ENCODE measurements around the gene TMEM266.

The TMEM266 gene

GRCh38 chr15:76191539-76192244 lies 131.9 kb downstream of the TMEM266 start:
- Mint-ChIP-seq H3K4me1 (peaks cover 16% of the 10 kb centered on the region), H3K4me3 (peak overlapping the region; percentile 32), H3K27ac (no peak overlapping the region), H3K9me3 (no peaks in the 10 kb centered on the region), H3K36me3 (no peaks in the 10 kb centered on the region)
- ATAC-seq (no peak), DNase-seq (ENCODE audit: low spot score in 2 of 2) (no peak)

GRCh38 chr15:76192715-76193114 lies 132.9 kb downstream of the TMEM266 start:
- Mint-ChIP-seq H3K4me1 (peaks cover 16% of the 10 kb centered on the region), H3K27ac (no peak overlapping the region), H3K9me3 (no peaks in the 10 kb centered on the region), H3K4me3 (no peak overlapping the region), H3K36me3 (no peaks in the 10 kb centered on the region)
- DNase-seq (ENCODE audit: low spot score in 2 of 2), result no peak
- ATAC-seq, result no peak

GRCh38 chr15:76193934-76194333 lies 134.1 kb downstream of the TMEM266 start:
- H3K27ac Mint-ChIP-seq, result peak overlapping the region; percentile 63
- DNase-seq (ENCODE audit: low spot score in 2 of 2) (no peak), ATAC-seq (no peak)
- no peaks in the 10 kb centered on the region for H3K9me3 Mint-ChIP-seq
- H3K36me3 Mint-ChIP-seq, result no peaks in the 10 kb centered on the region
- H3K4me1 Mint-ChIP-seq, result peaks cover 28% of the 10 kb centered on the region
- H3K4me3 Mint-ChIP-seq, result no peak overlapping the region

- H3K4me1 Mint-ChIP-seq, result peaks cover 25% of the 10 kb centered on the region
- peak overlapping the region; percentile 26 for H3K27ac Mint-ChIP-seq
- H3K4me3 Mint-ChIP-seq, result no peak overlapping the region
- DNase-seq (ENCODE audit: low spot score in 2 of 2), result no peak
- no peaks in the 10 kb centered on the region for H3K36me3 Mint-ChIP-seq
- no peaks in the 10 kb centered on the region for H3K9me3 Mint-ChIP-seq
- no peak for ATAC-seq
Measured at GRCh38 chr15:76195506-76196268, 135.9 kb downstream of the TMEM266 start.

GRCh38 chr15:76196269-76197231 lies 136.8 kb downstream of the TMEM266 start:
- Mint-ChIP-seq H3K9me3 (no peaks in the 10 kb centered on the region), H3K36me3 (no peaks in the 10 kb centered on the region), H3K4me1 (peaks cover 18% of the 10 kb centered on the region), H3K27ac (no peak overlapping the region), H3K4me3 (no peak overlapping the region)
- no peak for ATAC-seq
- DNase-seq (ENCODE audit: low spot score in 2 of 2), result no peak

- H3K9me3 Mint-ChIP-seq, result no peaks in the 10 kb centered on the region
- DNase-seq (ENCODE audit: low spot score in 2 of 2) (no peak), ATAC-seq (peak; percentile 43)
- H3K36me3 Mint-ChIP-seq, result no peaks in the 10 kb centered on the region
- peak overlapping the region; percentile 52 for H3K27ac Mint-ChIP-seq
- H3K4me3 Mint-ChIP-seq, result no peak overlapping the region
- peaks cover 18% of the 10 kb centered on the region for H3K4me1 Mint-ChIP-seq
Measured at GRCh38 chr15:76197703-76198455, 138.1 kb downstream of the TMEM266 start.

- ATAC-seq, result no peak
- Mint-ChIP-seq H3K4me1 (peaks cover 18% of the 10 kb centered on the region), H3K36me3 (no peaks in the 10 kb centered on the region), H3K27ac (peak overlapping the region; percentile 52), H3K9me3 (no peaks in the 10 kb centered on the region), H3K4me3 (no peak overlapping the region)
- no peak for DNase-seq (ENCODE audit: low spot score in 2 of 2)
Measured at GRCh38 chr15:76198456-76199105, 138.8 kb downstream of the TMEM266 start.

- no peaks in the 10 kb centered on the region for H3K36me3 Mint-ChIP-seq
- H3K9me3 Mint-ChIP-seq, result no peaks in the 10 kb centered on the region
- DNase-seq (ENCODE audit: low spot score in 2 of 2), result no peak
- ATAC-seq, result no peak
- H3K4me3 Mint-ChIP-seq, result no peak overlapping the region
- peaks cover 18% of the 10 kb centered on the region for H3K4me1 Mint-ChIP-seq
- peak overlapping the region; percentile 52 for H3K27ac Mint-ChIP-seq
Measured at GRCh38 chr15:76199106-76200082, 139.6 kb downstream of the TMEM266 start.

GRCh38 chr15:76200083-76200465 lies 140.3 kb downstream of the TMEM266 start:
- peak overlapping the region; percentile 23 for H3K27ac Mint-ChIP-seq
- ATAC-seq, result no peak
- no peaks in the 10 kb centered on the region for H3K9me3 Mint-ChIP-seq
- DNase-seq (ENCODE audit: low spot score in 2 of 2), result no peak
- no peak overlapping the region for H3K4me3 Mint-ChIP-seq
- H3K36me3 Mint-ChIP-seq, result no peaks in the 10 kb centered on the region
- peaks cover 18% of the 10 kb centered on the region for H3K4me1 Mint-ChIP-seq

GRCh38 chr15:76200641-76201105 lies 140.9 kb downstream of the TMEM266 start:
- H3K4me1 Mint-ChIP-seq, result peaks cover 18% of the 10 kb centered on the region
- DNase-seq (ENCODE audit: low spot score in 2 of 2) (no peak), ATAC-seq (no peak)
- H3K36me3 Mint-ChIP-seq, result no peaks in the 10 kb centered on the region
- peak overlapping the region; percentile 23 for H3K27ac Mint-ChIP-seq
- no peaks in the 10 kb centered on the region for H3K9me3 Mint-ChIP-seq
- H3K4me3 Mint-ChIP-seq, result no peak overlapping the region

GRCh38 chr15:76201536-76202255 lies 141.9 kb downstream of the TMEM266 start:
- no peak for ATAC-seq
- DNase-seq (ENCODE audit: low spot score in 2 of 2), result no peak

GRCh38 chr15:76203346-76204108 lies 143.7 kb downstream of the TMEM266 start:
- H3K27ac Mint-ChIP-seq, result no peak overlapping the region
- DNase-seq (ENCODE audit: low spot score in 2 of 2) (no peak), ATAC-seq (no peak)
- H3K36me3 Mint-ChIP-seq, result peaks cover 13% of the 10 kb centered on the region
- H3K9me3 Mint-ChIP-seq, result no peaks in the 10 kb centered on the region
- peaks cover 9% of the 10 kb centered on the region for H3K4me1 Mint-ChIP-seq
- no peak overlapping the region for H3K4me3 Mint-ChIP-seq

More at GRCh38 chr15:76201536-76202255, 141.9 kb downstream of the TMEM266 start:
- Mint-ChIP-seq H3K36me3 (peaks cover under 1% of the 10 kb centered on the region), H3K4me3 (no peak overlapping the region), H3K27ac (no peak overlapping the region), H3K4me1 (peaks cover 18% of the 10 kb centered on the region), H3K9me3 (no peaks in the 10 kb centered on the region)
